ENCODE data around the gene NLGN2. TPM values are rescaled to one million over a fixed set of nuclear protein-coding genes. Genes with fewer than 3 reads are reported as not detected.
A peak's percentile ranks its signal among the peaks of the same experiment; 100 is the strongest.

NLGN2 gene
- total RNA-seq, 2 experiments from 2014 or later = 0.06 to 1.2 TPM

DNA sequence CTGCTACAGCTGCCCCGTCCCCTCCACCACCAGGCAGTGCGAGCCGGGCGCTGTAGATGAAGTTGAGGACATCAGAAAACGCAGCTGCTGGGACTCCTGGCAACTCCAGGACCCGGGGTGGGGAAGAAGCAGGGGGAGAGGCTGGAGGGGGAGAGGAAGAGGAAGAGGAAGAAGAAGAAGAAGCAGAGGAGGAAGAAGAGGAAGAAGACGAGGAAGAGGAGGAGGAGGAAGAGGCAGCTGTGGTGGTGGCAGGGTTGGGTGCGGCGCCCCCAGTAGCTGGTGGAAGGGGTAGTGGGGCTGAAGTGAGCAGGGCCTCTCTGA is 58.6 kb downstream of the NLGN2 start:
- Histone ChIP-seq H3K4me1 (ENCODE audit: insufficient read depth, low read length, poor library complexity, severe bottlenecking) (peaks cover 15% of the 10 kb centered on the region), H3K4me3 (ENCODE audit: low read depth, low read length, poor library complexity, severe bottlenecking) (no peak overlapping the region), H3K9me3 (ENCODE audit: low read length) (no peaks in the 10 kb centered on the region), H2AFZ (ENCODE audit: low read length) (no peak overlapping the region), H3K9me2 (ENCODE audit: insufficient read depth, low read length) (no peaks in the 10 kb centered on the region), H3K4me2 (ENCODE audit: low read length) (no peak overlapping the region), H4K20me1 (ENCODE audit: insufficient read depth, low read length) (no peaks in the 10 kb centered on the region), H3K36me3 (ENCODE audit: insufficient read depth, low read length) (no peaks in the 10 kb centered on the region), H3K27ac (ENCODE audit: low read depth, low read length, poor library complexity, severe bottlenecking) (no peak overlapping the region), H3K79me2 (ENCODE audit: insufficient read depth, low read depth, low read length) (no peaks in the 10 kb centered on the region)
- intact Hi-C loops (cut with micrococcal nuclease; ENCODE audit: unreplicated experiment) = no loop called here
- POLR2A ChIA-PET = no interaction called here
- no TSS peak for BruUV-seq (replicated peaks)
- TF ChIP-seq EZH2phosphoT487 (IDR thresholded peaks at IDR 0.05; ENCODE audit: borderline replicate concordance, low read depth, low read length) = no peak
- no peak for TF ChIP-seq CTCF (conservative IDR thresholded peaks at IDR 0.05; ENCODE audit: low read length)
- CTCF ChIA-PET (ENCODE audit: unreplicated experiment) = no interaction called here
- no peak for DNase-seq (ENCODE audit: low spot score)

DNA sequence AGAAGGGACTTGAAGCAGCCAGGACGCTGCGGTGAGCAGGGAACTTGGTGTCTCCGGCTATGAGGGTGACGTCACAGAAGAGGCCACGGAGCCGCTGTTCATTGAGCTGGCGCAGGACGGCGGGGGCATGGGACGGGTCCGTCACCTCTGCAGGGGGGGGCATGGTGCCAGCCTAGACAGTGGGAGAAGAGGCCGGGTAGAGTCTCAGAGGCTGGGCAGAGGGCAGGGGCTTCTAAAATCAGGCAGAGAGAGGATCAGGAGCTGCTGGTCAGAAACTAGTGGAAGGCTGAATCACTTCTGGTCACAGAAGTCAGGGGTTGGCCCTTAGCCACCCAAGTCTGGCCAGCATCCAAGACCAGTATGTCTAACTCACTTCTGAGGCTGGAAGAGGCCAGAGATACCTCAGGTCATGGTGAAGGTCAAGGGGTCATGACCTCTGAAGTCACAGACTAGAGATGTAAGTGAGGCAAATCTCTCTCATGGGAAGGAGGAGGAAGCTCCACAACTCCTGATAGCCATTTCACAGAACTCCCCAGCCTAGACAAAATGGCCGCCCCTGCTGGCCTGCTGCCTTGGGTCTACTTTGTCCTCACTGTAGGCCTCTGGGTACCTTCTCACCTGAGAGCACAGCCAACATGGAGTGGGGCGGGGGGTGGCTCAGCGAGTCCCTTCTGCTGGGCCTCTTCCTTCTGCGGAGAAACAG is 59.1 kb downstream of the NLGN2 start:
- no peak for DNase-seq (ENCODE audit: low spot score)
- Histone ChIP-seq H3K9me3 (ENCODE audit: low read length) (no peaks in the 10 kb centered on the region), H4K20me1 (ENCODE audit: insufficient read depth, low read length) (no peaks in the 10 kb centered on the region), H3K9me2 (ENCODE audit: insufficient read depth, low read length) (no peaks in the 10 kb centered on the region), H3K36me3 (ENCODE audit: insufficient read depth, low read length) (no peaks in the 10 kb centered on the region), H2AFZ (ENCODE audit: low read length) (0 out of 2 replicates have a peak overlapping the region, but pooled peaks have one; percentile 5), H3K4me3 (ENCODE audit: low read depth, low read length, poor library complexity, severe bottlenecking) (no peak overlapping the region), H3K4me2 (ENCODE audit: low read length) (0 out of 2 replicates have a peak overlapping the region, but pooled peaks have one; percentile 37), H3K27ac (ENCODE audit: low read depth, low read length, poor library complexity, severe bottlenecking) (no peak overlapping the region), H3K79me2 (ENCODE audit: insufficient read depth, low read depth, low read length) (no peaks in the 10 kb centered on the region), H3K4me1 (ENCODE audit: insufficient read depth, low read length, poor library complexity, severe bottlenecking) (peaks cover 15% of the 10 kb centered on the region)
- CTCF ChIA-PET (ENCODE audit: unreplicated experiment) = no interaction called here
- TF ChIP-seq EZH2phosphoT487 (IDR thresholded peaks at IDR 0.05; ENCODE audit: borderline replicate concordance, low read depth, low read length) (no peak), CTCF (conservative IDR thresholded peaks at IDR 0.05; ENCODE audit: low read length) (no peak)
- POLR2A ChIA-PET = no interaction called here
- BruUV-seq (replicated peaks) = no TSS peak
- intact Hi-C loops (cut with micrococcal nuclease; ENCODE audit: unreplicated experiment) = no loop called here

DNA sequence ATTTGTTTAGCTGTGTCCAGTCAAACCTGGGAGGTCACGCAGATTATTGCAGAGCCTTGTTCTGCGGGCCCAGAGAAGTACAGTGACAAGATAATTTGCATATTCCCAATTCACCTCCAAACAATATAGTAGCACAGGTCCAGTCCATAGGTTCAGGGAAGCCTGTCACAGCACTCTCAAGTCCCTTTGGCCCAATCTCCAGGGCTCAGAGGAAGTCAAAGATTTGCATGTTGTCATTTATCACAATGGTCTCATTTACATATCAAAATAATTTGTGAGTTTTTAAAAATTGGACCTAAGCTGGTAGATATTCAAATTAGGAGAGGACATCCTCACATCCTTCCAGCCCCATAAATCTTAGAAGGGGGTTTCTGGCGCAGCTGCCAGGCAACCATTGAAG is 59.9 kb downstream of the NLGN2 start:
- Histone ChIP-seq H3K4me1 (ENCODE audit: insufficient read depth, low read length, poor library complexity, severe bottlenecking) (peaks cover 15% of the 10 kb centered on the region), H2AFZ (ENCODE audit: low read length) (0 out of 2 replicates have a peak overlapping the region, but pooled peaks have one; percentile 5), H3K79me2 (ENCODE audit: insufficient read depth, low read depth, low read length) (no peaks in the 10 kb centered on the region), H3K4me3 (ENCODE audit: low read depth, low read length, poor library complexity, severe bottlenecking) (no peak overlapping the region), H3K36me3 (ENCODE audit: insufficient read depth, low read length) (no peaks in the 10 kb centered on the region), H3K9me3 (ENCODE audit: low read length) (no peaks in the 10 kb centered on the region), H3K27ac (ENCODE audit: low read depth, low read length, poor library complexity, severe bottlenecking) (no peak overlapping the region), H4K20me1 (ENCODE audit: insufficient read depth, low read length) (no peaks in the 10 kb centered on the region), H3K9me2 (ENCODE audit: insufficient read depth, low read length) (no peaks in the 10 kb centered on the region), H3K4me2 (ENCODE audit: low read length) (peak overlapping the region; percentile 37; the same call in 1 of the 2 replicates)
- no peak for DNase-seq (ENCODE audit: low spot score)
- ChIA-PET POLR2A (no interaction called here), CTCF (ENCODE audit: unreplicated experiment) (no interaction called here)
- intact Hi-C loops (cut with micrococcal nuclease; ENCODE audit: unreplicated experiment) = no loop called here
- TF ChIP-seq EZH2phosphoT487 (IDR thresholded peaks at IDR 0.05; ENCODE audit: borderline replicate concordance, low read depth, low read length) (no peak), CTCF (conservative IDR thresholded peaks at IDR 0.05; ENCODE audit: low read length) (no peak)
- no TSS peak for BruUV-seq (replicated peaks)

Data from OCI-LY7 (cell line).